GM10266 (cell line): ENCODE data around the gene DNAH3.
"Not testable (repeated sequence)": the region's sequence is repeated elsewhere in the genome, so short reads cannot be mapped to it uniquely, and the experiment has no call there.

Experiments used
- DNase-seq: peaks from one replicate; pipeline ENCODE4 v3.0.0; 2012; ENCODE audit errors: extremely low spot score
- TF ChIP-seq, protein P1 (sequence below): IDR thresholded peaks from 2 replicates; pipeline ENCODE4 v1.5.1; 2012; ENCODE audit warnings: mild to moderate bottlenecking, low read depth; ENCODE audit not compliant: control insufficient read depth, insufficient read depth; ENCODE audit errors: missing control alignments

The DNAH3 gene

DNA sequence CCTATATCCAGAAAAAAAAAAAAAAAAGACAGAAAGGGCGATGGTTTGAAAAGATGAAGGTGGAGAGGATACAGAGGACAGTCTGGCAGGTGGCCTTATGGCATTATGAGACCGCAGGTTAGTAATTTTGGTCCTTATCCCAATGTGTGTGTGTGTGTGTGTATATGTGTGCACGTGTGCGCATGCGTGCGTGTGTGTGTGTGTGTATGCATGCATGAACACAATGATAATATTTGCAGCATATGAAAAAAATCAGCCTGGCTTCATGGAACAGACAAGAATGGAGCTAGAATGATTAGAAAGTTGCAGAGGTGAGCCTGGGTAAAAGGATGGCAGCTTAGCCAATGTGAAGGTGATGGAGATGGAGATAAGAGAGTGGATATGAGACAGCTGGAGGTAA, 166.6 kb downstream of the DNAH3 start:
- TF ChIP-seq, protein P1, sequence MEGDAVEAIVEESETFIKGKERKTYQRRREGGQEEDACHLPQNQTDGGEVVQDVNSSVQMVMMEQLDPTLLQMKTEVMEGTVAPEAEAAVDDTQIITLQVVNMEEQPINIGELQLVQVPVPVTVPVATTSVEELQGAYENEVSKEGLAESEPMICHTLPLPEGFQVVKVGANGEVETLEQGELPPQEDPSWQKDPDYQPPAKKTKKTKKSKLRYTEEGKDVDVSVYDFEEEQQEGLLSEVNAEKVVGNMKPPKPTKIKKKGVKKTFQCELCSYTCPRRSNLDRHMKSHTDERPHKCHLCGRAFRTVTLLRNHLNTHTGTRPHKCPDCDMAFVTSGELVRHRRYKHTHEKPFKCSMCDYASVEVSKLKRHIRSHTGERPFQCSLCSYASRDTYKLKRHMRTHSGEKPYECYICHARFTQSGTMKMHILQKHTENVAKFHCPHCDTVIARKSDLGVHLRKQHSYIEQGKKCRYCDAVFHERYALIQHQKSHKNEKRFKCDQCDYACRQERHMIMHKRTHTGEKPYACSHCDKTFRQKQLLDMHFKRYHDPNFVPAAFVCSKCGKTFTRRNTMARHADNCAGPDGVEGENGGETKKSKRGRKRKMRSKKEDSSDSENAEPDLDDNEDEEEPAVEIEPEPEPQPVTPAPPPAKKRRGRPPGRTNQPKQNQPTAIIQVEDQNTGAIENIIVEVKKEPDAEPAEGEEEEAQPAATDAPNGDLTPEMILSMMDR, result no peak
- no peak for DNase-seq

- DNase-seq, result no peak
- TF ChIP-seq, protein P1, result no peak
Measured at GRCh38 chr16:20976576-20976975, 174.1 kb downstream of the DNAH3 start.

- not testable (repeated sequence) for DNase-seq
Measured at GRCh38 chr16:20973201-20973600, 177.4 kb downstream of the DNAH3 start.

DNA sequence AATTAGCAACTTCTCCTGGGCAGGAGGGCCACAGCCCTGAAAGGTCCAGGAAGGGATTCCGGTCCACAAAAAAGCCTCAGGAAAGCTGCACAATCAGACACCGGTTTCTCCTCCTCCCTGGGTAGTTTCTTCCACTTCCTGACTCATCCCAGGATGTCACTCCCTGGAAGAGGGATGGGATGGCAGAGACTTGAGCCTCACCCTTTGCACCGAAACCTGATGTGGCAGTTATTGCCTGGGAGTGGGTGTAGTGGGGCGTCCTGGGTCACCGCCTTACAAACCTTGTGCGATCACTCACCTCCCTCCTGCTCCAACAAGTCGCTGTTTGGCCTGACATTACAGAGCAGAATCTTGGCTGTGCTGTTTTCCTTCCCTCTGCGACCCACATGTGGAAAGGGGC, 179.2 kb downstream of the DNAH3 start:
- TF ChIP-seq, protein P1, result no peak
- no peak for DNase-seq

GRCh38 chr16:20969386-20969785, 181.3 kb downstream of the DNAH3 start:
- TF ChIP-seq, protein P1, result no peak

GRCh38 chr16:20968765-20969164, 181.9 kb downstream of the DNAH3 start:
- no peak for DNase-seq
- TF ChIP-seq, protein P1, result no peak

More at GRCh38 chr16:20969386-20969785, 181.3 kb downstream of the DNAH3 start:
- no peak for DNase-seq

DNA sequence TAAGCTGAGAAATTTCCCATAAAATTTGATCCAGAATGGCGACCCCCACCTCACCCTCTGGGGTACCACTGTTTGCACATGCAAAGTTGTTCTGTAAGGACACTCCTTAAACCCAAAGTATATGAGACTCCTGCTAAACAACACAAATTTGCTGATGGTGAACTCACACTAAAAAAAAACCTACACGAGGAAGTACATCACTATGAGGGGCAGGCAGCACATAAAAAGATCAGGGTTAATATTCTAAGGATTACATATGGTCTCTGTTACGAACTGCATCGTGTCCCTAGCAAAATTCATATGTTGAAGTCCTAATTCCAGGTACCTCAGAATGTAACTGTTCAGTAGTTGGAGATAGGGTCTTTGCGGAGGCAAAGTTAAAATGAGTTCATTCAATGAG, 189.7 kb downstream of the DNAH3 start:
- TF ChIP-seq, protein P1, result no peak
- DNase-seq, result no peak

GRCh38 chr16:20957153-20957552, 193.5 kb downstream of the DNAH3 start:
- TF ChIP-seq, protein P1, result no peak
- DNase-seq, result no peak
